Fibroblast of skin of right biceps (primary cell): ENCODE data around the gene NFYA.
"Not testable (repeated sequence)": the region's sequence is repeated elsewhere in the genome, so short reads cannot be mapped to it uniquely, and the experiment has no call there.

Experiments
- DNase-seq: peaks from one replicate; pipeline ENCODE4 v3.0.0-alpha.2; 2013

NFYA gene

DNA sequence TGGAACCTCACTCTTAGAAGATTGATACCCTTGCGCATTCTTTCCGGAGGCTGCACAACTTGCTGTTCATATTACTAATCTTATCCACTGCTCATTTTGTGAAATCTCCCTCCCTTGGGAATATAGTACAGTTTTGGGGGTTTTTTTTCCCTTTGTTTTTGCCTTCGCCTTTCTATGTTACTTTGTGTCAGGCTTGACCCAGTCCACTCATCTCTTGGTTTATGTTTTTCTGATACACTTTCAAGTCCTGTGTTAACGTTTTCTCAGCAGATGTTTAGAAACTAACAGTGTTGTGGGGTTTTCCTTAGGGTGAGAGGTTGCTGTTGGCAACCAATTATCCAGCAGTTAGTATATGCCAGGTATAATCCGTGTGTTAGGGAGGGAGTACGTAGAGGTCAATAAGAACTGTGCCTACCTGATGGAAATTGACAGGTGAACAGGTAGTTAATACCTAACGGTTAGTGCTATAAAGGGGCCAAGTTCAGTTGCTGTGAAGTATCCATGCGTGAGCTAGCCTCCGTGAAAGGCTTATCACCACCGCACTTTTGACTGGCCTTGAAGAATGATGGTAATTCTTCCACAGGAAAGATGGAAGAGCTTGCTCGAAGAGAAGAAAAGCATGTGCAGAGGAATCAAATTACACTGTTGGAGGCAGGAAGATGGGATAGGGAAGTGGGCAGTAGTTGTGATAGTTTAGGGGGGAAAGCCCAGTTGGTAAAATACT, 1.4 kb downstream of the NFYA start:
- DNase-seq: peak; percentile 36

GRCh38 chr6:41074692-41075436, 2.1 kb downstream of the NFYA start:
- no peak for DNase-seq

DNA sequence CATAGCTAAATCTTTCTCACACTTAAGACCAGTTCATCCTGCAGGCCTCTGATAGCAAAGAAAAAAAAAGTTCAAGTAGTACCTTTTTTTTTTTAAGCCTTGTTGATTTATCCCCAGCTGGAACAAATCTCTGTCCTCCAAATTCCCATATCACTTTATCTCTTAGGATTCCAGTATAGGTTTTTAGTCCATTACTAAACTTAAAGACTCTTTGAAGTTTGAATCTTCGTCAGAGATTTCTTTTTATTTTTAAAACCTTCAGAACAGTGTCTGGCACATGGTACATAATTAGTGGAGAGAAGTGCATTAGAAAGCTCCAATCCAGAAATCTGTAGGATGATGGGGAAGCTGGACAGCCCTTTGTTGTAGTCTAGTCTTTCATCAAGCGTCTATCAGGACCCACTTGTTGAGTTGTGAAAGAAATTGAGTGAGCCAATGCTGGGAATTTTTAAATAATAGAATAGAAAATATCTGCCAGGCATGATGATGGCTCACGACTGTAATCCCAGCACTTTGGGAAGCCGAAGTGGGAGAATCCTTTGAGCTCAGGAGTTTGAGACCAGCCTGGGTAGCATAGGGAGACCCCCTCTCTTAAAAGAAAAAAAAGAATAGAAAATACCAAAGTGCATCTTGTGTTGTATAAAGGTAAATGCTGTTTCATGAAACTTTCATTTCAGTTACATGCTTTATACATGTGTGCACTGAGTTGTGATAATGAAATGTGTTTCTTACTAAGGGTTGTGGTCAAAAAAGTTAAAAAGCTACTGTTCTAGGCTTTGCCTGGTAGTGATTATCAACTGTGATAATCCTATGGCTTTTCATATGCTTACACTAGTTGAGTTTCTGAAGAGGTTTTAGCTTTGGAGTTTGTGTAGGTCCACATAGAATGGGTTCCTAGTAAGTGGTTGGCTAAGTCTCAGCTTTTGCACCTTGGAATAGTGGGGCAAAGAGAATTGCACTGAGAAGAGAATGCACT, 3.2 kb downstream of the NFYA start:
- no peak for DNase-seq

DNA sequence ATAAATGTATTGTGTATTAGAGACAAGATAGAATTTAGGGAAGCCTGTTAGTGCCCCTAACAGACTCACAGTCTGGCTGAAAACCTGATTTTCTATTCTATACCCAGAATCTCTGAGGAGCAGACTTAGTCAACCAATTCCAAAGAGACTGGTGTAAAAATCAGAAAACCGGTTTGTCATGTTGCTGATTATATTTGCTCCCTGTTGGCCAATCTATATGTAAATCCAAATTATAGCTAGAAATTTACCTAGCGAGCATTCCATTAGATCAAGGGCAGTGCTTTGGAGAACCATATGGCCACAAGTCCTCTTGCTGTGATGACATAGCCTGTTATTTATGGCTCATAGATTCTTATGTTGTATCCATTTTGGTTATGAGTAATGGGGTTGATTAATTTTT, 4.8 kb downstream of the NFYA start:
- no peak for DNase-seq

DNA sequence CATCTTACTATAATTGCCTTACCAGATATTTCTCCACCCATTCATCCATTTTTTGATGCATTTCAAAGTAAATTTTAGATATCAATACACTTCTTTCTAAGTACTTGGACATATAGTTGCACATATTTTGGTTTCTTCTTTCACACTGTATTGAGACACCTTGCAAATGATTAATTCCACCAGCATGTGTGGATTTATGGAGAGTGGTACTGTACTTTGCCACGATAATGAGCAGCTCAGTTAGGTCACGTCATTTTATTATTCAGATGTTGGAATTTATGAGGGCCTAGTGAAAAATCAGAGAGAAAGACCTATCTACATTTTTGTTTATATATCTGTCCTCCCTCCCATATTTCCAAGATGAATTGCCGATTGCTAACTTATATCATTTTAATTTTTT, 5.3 kb downstream of the NFYA start:
- no peak for DNase-seq

DNA sequence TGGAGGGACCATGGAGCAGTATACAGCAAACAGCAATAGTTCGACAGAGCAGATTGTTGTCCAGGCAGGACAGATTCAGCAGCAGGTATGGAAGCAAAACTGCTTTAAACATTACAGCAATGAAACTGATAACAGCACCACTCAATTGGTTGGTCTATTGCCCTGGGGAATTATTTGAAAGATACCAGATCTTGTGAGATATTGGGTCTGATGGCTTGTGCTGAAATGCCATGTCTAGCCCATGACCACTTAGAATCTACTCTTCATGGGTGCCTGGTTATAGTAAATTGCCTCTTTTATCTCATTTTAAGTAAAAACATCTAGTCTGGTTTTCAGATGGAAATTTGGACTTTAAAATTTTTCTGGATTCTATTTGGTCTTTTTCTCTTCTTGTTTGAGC, 6.3 kb downstream of the NFYA start:
- DNase-seq: no peak

GRCh38 chr6:41080621-41081020, 7.8 kb downstream of the NFYA start:
- no peak for DNase-seq

DNA sequence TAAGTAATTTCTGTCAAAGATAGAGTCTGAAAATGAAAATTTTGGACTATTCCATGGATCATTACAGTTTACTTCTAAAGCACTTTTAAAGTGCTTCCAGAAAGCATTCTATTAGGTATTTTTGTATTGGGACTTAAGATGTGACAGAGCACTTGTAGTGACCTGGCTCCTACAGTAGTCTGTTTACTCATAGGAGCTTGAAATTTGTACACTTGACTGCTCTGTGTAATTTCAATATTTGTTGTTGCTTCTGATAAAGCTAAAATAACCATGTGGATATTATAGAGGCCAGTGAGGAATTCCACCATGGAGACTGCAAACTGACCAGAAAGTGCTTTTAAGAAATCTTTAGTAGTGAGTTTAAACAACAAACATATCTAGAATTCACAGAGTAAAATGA, 10.3 kb downstream of the NFYA start:
- no peak for DNase-seq

DNA sequence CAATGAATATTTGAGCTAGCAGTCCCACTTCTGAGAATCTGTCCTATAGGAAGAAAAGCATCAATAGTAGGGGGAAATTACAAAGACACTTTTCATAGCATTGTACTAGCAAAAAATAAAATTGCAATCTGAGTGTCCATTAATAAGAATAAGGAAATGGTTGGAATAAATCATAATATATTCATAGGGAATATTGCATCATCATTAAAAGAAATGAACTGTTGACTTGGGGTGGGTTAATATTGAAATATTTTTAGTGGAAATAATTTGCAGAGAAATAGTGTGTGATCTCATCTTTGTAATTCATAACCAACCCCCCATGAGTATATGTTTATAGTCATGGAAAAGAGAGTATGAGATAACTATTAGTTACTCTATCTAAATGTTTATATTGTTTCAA, 12.4 kb downstream of the NFYA start:
- DNase-seq: no peak

DNA sequence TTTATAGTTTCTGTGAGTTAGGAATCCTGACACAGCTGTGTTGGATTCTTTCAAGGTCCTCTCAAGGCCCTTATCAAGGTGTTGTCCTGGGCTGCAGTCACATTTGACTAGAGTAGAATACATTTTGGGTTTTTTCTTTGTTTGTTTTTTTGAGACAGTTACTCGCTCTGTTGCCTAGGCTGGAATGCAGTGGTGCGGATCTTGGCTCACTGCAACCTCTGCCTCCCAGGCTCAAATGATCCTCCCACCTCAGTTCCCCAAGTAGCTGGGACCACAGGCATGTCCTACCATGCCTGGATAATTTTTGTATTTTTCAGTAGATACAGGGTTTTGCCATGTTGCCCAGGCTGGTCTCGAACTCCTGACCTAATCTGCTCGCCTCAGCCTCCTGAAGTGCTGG, 15.7 kb downstream of the NFYA start:
- DNase-seq: peak; percentile 13

- no peak for DNase-seq
These were observed 18.3 kb downstream of the NFYA start for GRCh38 chr6:41090841-41091761.

GRCh38 chr6:41092421-41093140, 19.8 kb downstream of the NFYA start:
- peak; percentile 11 for DNase-seq

- no peak for DNase-seq
These were observed 21.0 kb downstream of the NFYA start for GRCh38 chr6:41093729-41094128.

- peak; percentile 82 for DNase-seq
These were observed 24.8 kb downstream of the NFYA start for GRCh38 chr6:41097467-41098090.

DNA sequence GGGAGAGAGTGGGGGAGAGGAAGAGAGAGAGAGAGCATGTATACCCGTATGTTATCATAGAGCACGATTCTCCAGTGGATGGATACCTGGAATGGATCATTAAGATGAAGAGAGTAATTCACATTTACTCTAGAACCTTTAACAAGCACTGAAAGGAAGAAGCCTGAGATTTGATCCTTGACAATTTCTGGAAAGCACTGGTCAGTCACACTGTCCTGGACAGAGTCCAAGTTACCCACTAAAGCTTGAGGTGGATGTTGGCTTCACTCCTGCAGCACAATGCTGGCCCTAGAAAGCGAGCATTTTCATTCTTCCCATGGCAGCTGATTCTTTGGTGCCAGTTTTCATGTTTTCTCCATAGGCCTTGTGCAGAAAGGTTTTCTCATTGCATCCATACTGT, 25.6 kb downstream of the NFYA start:
- DNase-seq: no peak

DNA sequence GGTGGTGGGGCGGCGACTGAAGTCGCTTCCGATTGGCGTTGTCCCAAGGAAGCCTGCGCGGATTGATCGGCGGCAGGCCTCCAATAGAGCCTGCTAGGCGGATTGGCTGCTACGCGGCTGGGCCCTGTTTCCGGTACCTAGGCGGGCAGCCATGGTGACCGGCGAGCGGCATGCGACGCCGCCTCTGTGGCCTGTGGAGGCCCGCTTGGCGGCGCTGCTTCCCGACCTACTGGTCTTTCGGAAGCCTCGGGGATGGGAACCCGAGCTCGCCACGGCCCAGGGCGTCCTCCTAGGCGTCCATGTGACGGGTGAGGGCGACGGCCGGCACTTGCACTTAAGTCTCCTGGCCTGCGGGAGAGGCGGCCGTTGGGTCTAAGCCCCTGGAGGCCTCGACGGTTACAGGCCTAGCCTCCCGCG, 28.1 kb downstream of the NFYA start:
- no peak for DNase-seq

- DNase-seq: no peak
These were observed 31.1 kb downstream of the NFYA start for GRCh38 chr6:41103847-41104246.

- no peak for DNase-seq
These were observed 38.2 kb downstream of the NFYA start for GRCh38 chr6:41111017-41111416.

GRCh38 chr6:41115027-41115426, 42.3 kb downstream of the NFYA start:
- not testable (repeated sequence) for DNase-seq

GRCh38 chr6:41119508-41119907, 46.7 kb downstream of the NFYA start:
- no peak for DNase-seq

GRCh38 chr6:41120058-41120457, 47.3 kb downstream of the NFYA start:
- DNase-seq: no peak
